GM19372 (cell line): ENCODE data around the gene FOCAD.
A peak's percentile ranks its signal among the peaks of the same experiment; 100 is the strongest.

Source experiments
- ATAC-seq: cut with Tn5 transposase; IDR thresholded peaks from one replicate; pipeline ENCODE4 v1.9.1; 2021; ENCODE audit warnings: mild to moderate bottlenecking, low read depth, moderate library complexity; ENCODE audit not compliant: unreplicated experiment

FOCAD gene

DNA sequence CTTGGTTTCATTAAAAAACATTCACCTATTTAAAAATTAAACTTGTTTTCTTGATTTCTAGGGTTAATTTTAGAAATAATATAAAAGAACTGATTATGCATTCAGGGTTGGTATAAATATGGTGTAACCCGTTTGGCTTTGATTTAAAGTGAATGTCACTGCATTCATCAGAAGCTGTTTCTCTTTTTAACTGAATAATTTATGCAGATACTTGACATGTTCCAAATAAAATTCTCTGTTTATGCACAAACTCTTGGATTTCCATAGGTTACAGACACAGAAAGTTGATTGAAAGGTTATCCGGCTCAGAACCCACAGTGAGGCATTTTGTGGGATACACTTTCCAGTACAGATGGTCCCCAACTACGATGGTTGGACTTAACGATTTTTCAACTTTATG, 186.1 kb downstream of the FOCAD start:
- ATAC-seq: no peak

DNA sequence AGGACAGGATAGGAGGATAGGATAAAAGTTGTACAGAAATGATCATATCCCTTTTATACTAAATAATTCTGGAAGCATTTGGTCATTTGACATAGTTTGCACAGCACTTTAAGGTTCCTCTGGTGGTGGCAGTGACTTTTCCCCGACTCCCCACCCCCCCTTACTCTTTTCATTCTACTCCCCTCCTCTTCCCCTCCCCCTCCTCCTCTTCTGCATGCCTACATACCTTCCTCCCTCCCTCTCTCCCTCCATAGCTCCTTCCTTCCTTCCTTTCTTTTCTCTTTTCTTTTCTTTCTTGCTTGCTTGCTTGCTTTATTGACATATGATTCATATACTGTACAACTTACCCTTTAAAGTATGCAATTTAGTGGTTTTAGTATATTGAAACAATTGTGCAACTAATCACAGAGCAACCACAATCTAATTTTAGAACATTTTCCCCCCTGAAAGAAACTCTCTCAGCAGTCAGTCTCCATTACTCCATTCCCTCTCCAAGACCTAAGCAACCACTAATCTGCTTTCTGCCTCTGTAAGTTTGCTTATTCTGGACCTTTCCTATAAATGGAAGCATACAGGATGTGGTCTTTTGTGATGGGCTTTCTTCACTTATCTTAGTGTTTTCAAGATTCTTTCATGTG, 188.4 kb downstream of the FOCAD start:
- ATAC-seq: no peak

DNA sequence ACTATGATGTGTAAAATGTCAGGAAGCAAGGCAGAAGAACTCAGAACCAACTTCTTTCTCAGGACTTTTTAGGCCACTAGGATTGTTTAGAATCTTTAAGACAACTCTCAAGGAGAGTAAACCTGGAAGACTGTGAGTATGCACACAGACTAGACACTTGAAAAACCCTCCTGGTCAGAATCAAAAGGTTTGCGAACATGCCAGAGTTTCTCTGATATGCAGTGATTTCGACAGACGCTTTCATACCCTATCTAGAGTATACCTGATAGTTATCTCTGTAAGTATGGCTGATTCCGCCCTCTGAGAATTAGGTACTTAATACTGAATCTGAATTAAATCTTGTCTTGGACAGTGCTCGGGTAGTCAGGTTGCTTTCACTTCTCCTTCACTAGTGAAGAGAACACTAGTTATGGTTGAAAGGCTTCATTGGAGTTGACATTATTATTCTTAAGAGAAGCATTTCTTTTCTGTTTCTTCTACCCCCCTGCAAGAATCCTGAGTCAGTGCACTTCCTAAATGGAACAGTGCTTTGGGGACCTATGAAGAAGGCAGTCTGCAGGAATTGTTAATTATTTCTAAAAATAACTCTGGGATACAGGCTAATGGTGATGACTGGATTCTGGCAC, 189.3 kb downstream of the FOCAD start:
- no peak for ATAC-seq

DNA sequence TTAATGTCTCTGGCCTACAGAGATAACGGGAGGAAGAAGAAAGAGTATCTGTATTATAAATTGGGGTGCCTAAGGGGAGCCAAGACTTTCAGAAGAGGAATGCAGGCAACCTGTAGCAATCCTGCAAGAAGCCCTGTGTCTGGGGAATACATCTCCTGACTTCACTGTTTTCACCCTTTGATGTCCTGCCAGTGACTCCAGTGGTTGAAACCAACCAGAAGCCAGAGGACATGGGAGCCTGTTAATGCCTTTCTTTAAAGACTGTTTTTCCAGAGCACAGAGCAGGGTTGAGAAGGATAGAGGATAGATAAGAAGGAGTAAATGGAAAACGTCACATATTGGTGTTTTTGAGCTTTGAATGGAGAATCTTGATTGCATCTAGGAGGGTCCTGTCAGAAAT, 196.2 kb downstream of the FOCAD start:
- ATAC-seq: no peak

DNA sequence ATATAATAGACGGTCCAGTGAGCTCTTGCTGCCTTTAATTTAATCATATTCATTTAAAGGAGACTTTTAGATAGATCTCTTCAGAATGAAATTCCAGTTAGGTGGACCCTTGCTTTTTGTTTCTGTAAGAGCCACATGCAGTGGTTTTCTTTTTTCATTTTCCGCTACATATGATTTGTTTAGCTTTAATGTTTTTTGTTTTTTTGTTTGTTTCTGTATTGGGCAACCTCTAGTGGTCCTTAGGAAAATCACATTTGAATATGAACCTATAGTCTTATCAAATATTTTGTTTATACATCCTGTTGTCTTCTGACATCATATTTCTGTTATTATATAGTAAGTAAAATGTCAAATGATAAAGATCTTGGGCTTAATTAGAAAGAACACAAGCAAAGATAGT, 196.6 kb downstream of the FOCAD start:
- no peak for ATAC-seq

DNA sequence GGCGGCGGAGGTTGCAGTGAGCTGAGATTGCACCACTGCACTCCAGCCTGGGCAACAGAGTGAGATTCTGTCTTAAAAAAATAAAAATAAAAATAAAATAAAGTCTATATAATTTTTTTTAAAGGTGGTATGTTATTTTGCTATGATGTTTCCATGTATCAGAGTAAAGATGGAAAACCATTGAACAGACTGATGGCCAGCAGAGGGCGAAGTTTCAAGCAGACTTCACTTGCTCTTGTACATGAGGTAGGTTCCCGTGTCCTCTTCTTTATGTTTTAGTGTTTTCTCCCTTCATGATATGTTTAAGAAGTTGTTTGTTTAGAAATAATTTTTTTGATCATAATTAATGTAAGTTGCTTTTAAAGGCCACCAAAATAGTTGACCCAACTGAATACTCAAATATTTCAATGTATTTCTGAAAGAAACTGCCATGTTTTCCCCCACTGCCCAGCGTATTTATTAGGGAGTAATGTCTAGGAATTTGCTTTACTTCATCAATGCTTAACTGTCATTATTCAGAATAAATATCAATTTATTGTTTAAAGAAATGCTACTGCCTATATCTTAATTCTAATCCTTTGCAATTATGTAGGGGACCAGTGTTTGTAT, 201.0 kb downstream of the FOCAD start:
- ATAC-seq: peak; percentile 85

DNA sequence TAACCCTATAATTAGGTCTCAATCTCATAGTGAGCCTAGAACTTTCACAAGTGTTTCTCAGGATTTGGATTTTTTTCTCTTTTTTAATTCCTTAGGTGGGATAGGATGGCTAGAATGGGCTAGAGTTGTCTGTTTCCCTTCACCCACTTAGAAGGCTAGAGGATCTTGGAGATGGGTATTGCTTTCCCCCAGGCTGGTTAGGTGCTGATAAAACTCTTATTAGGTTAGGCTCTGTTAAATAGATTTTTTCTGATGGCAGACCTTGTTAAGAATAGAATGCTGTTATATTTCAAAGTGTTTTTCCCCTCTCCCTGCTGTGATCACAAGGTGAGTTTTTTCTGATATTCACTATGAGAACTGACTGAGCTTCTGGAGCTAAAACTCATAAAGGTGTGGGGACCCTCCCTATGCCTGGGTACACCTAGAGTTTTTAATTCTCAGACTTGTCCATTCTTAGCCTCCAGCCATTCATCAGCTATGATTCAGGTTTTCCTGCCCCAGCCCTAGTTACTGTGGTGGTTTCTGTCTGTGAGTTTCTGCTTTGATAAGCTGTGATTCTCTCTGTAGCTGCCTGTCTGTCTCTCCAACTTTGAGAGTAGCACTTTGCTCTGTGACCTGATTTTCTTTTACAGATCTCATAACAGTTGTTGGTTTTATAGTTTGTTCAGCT, 215.0 kb downstream of the FOCAD start:
- ATAC-seq: no peak

DNA sequence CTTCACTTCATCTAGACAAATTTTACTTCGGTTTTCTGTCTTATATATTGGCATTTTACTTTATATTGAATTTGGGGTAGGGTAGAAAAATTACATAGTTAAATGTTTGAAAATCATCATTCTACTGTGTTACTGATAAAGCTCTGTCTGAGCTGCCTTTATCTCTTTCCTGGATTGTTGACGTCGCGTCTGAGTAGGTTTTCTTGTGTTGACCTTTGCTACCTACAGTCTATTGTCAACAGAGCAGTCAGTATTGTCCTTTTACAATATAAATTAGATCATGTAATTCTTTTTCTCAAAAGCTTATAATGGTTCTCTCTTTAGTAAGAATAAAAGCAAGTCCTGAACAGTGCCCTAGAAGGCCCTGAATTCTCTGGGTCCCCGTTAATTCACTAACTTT, 219.2 kb downstream of the FOCAD start:
- no peak for ATAC-seq

DNA sequence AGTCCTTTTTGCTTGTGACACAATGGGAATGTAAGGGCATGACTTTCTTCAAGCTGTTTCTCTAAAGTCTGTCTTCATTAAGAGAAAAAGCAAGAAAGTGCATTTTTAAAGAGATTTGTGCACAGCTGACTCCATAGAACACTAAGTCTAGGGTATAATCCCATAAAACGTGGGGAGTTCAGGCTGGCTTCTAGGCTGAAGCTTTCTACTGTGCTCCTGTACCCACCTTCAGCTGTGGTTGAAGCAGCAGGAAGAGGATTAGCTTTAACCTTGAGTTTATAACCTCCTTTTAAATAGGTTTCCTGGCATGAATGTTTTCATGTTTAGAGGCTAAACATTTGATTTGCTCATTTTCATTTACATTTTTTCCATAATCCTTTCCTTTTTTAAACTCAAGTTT, 220.9 kb downstream of the FOCAD start:
- ATAC-seq: no peak

DNA sequence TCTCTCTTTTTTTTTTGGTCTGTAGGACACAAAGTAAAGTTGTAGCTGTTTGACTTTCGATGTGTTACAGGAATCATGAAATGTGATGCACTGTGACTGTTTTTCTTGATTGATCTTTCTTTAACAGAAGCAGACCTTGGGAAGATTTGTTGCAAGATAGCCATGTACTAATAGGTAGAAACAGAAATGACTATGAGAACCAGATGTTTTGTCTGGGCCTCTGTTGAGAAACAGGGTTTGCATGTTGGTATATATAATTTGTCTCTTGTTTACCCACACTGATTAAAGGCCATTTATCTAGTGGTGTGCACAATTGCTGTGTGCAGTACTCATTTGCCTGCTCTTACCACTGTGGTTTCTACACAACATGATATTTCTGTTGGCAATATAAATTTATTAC, 222.3 kb downstream of the FOCAD start:
- no peak for ATAC-seq

DNA sequence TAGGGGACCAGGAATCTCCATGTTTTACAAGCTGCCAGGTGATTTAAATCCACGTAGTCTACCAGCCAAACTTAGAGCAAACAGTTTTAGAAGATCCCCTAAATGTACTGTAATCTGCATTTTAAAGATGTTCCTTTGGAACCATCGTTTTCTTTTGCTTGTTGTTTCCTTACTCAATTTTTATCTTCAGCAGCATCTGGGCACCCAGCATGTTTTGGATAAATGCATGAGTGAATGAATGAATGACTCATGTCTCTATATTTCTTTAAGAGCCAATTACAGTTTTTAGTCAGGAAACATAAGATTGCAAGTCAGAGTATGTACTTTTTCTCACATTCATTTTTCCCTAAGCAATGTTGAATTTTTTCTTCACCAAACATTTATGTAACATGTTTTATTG, 224.4 kb downstream of the FOCAD start:
- ATAC-seq: no peak

DNA sequence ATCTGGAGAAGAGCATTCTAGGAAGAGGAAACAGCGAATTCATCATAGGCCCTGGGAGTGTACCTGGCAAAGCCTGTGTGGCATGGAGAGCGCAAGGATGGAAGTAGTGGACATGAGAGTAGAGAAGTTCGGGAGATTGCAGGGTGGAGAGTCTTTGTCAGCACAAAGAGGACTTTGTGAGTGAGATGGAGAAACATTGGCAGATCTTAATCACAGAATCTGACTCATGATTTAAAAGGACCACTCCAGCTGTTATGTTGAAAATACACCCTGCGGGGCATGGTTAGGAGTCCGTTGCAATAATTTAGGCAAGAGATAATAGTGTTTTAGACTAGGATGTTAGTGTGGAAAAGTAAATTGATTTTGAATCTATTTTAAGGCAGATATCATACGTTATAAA, 230.5 kb downstream of the FOCAD start:
- ATAC-seq: no peak

DNA sequence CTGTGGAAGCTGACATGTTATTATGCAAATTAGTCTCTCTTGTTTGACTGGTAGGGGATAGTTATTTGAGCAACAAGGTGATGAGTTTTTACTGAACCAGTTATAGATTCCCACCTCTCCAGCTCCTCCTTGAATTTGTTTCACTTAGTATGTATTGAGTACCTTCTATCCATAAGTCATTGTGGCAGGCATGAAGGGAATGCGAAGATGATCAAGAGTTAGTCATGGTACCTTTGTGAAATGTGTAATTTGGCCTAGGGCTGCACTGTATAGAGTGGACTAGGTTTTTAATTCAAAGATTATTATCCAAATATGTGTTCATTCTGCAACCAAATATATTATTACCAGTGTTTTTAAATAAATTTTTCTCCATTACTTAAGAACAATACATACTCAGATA, 237.3 kb downstream of the FOCAD start:
- ATAC-seq: no peak

DNA sequence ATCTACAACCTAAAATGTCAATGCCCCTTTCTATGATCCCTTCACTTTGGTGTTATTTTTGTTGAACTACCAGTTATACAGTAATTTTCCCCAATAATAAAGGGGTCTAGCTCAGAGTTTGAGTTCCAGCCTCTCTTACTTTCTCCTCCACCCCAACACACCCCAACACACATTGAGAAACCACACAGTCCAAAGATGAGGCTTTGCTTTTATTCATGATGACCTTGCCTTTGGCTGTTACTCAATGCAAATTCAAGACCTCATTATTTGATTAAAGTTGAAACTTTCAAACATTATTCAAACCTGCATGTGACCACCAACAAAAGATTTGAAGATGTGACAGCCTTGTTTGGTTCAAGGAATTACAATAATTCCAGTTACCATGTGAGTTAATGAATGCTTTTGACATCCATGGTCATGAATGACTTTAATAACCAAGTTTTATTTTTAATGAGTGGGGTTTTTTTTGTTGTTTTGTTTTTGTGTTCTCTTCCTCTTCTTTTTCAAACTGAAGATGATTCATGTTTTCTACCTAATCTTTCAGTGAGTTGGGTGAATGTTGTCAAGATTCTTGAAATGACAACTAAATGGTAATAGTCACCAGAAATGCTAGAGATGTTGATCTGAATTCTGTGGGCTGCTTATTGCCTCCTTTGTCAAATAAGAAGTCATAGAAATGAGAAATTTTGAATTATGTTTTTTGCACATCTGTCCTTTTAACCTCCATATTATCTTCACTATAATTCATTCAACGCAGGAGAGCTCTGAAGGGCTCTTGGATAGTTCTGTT, 241.4 kb downstream of the FOCAD start:
- ATAC-seq: no peak

DNA sequence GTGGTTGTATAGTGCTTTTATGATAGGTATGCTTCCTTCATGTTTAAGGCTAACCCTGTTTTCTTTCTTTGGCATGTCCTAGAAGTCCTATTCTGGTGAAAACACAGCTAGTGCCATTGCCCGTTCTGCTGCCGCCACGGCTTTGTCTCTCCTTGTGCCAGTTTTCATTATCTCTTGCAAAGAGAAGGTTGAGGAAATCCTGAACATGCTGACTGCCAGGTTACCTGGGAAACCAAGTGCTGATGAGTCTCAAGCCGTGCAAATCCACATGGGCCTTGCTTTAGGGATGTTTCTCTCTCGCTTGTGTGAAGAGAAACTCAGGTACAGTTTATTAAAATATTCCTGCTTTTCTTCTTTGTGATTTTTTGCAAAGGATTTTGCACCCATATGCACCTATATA, 245.2 kb downstream of the FOCAD start:
- ATAC-seq: no peak

DNA sequence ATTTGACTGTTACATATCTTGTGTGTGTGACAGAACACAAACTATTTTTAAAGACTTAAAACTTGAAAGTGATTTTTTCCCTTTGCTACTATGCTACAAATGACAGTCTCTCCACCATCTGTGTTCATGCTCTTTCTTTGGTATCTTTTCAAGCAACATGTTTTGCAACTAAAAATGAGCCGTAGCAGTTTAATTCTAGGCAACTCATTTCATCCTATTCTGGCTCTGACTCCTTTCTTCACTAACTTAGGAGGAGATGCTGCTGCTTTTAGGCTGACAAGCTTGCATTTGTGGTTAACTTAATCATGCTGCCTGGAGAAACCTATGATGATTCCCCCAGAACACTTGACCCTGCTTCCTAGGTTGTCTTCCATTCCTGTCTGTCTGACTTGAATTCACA, 246.8 kb downstream of the FOCAD start:
- ATAC-seq: no peak

DNA sequence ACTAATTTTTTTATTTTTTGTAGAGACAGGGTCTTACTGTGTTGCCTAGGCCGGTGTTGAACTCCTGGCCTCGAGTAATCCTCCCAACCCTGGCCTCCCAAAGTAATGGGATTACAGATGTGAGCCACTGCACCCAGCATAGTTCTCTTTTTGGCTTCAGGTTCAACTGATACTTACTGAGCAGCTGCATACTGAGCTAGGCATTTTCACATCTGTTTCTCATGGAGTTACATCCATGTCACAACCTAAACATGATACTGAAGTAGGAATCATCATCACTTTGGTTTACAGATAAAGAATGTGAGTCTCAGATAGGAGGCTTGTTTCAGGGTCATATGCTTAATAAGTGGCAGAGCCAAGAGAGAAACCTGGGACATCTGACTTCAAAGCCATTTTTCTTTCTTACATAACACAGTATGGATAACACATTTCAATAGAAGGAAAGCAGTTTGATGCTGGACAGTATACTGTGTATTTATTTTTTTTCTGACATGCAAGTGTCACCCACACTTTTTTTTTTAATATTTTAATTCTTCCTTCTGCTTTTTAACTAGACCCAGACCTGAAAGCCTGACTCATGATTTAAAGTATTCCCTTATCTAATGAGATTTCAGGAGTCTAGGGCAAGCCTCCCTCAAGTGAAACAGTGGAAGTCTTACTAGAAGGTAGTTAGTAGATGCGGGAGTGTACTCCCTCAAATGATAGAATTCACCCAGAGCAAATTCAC, 256.6 kb downstream of the FOCAD start:
- peak; percentile 23 for ATAC-seq

DNA sequence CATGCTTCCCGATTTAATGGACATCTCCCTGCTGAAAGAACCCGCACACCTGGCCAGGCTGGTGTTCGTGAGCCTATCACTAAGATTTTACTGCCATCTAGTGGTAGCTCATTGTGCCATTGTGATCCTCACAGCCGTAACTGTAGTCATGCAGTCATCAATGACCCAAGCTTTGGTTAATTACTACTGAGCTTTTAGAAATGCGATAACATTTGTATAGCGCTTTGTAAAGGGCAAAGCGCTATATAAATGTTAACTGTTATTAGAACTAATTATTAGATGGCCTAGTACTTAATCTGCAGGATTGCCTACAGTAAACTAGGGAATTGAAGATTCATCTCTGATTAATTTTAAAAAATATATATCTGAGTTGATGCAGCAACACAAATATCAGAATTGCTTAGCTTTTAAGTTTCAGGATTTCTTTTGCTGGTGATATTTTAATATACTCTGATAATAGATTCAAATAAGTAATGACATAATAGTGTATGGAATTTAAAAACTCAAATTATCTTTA, 257.2 kb downstream of the FOCAD start:
- ATAC-seq: peak; percentile 99

DNA sequence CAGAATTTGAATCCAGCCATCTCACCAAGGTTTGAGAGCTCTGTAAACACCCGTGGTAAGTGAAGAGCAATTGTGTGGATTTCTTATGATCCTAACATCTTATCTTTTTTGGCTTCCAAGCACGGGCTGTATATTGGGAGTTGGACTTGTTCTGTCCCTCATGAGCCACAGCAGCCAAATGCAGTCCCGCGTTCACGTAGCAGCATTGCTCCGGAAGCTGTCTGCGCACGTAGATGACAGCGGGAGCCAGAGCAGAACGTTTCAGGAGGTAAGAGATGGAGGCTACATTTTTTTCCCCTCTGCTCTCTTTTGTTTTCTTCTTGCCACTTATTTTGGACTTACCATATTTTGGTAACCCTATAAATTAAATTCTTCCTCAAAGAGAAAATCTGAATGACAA, 260.4 kb downstream of the FOCAD start:
- ATAC-seq: no peak

DNA sequence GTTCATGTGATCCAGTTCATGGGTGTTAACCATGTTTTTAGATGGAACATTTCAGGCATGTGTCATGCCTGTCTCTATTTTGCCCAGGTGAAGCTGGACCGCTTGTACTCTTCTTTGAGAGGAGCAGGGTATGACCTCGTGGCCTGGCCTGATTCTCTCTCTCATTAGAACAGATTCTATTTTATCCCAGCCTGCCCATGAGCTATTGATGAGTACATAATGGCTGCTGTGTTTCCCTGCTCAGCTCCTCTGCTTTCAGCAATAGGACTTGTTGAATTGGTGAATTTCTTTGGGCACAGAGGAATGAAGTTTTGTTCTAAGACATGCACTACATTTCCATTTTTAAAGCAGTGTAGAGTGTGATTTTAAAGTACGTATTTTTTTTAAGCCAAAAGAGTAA, 261.2 kb downstream of the FOCAD start:
- no peak for ATAC-seq
